ENCODE measurements around the gene FUT1.
"Not testable (repeated sequence)": the region's sequence is repeated elsewhere in the genome, so short reads cannot be mapped to it uniquely, and the experiment has no call there.

FUT1 gene

DNA sequence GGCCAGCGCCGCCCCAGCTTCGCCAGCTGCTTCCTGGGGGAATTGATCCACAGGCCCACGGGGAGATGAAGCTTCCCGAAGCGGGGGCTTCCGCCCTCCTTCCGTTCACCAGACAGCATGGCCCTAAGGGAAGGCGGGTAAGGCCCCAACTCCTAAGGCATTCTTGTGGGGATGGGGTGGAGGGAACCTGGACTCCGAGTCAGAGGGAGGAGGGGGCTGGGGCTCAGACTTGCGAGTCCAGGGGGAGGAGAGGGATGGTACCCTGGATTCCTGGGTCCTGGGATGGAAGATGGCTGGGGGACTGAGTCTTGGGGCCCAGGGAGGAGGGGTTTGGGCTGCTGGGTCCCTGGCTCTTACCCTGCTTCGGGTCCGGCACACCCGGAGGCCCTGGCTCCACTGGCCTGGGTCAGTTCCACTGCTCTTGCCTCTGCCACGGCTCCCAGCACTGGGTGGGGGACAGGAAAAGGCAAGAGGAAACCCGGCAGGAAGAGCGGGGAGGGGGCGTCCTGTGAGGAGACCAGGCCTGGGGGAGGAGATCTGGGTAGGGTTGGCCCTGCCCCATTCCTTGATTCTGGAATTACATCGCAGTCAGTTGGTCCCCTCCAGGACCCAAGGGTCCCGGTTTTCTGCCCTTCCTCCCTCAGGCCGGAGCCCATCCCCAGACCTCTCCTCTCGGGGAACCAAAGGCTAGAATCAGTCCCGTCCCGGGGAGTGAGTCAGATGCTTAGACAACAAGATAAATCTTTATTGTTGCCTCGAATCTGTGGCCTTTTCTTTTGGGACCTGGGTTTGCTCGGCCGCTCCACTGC lies 12.1 kb downstream of the FUT1 start, which contains the start of gene RASIP1:
Gene RASIP1 (minus strand): TSS at position 447 of the 809 bp plus-strand sequence. CDS start 328 bp downstream, at position 119.
- no peak for DNase-seq

DNA sequence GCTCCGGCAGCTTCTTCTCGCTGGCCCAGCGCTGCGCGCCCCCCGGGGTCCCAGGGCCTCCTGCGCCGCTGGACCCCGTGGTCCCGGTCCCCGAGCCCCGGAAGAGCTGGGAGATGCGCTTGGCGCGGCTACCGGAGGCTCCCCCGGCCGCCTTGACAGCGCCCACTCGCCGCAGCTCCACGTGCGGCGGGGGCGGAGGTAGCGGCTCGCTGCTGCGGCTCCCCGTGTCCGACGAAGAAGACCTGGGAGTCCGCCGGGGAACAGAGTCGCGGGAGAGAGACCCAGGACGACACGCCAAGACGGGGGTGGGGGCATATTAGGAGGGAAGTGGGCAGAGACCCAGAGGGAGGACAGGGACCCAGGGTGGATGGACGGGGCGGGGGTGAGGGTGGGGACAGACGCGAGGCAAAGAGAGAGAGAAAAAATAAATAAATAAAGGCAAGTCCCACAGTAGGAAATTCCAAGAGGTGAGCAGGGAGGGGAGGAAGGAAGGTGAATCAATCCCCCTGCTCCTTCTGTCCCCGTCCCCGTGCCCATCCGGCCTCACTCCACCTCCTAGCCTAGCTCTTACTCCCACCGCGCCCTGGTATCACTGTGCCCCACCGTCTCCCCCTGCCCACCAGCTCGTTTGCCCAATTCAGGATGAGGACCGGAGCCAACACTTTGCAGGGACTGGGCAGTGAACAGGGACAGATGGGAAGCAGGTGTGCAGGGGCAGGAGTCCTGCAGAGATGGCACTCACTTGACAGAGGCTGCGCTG lies 12.9 kb downstream of the FUT1 start:
- DNase-seq = no peak

DNA sequence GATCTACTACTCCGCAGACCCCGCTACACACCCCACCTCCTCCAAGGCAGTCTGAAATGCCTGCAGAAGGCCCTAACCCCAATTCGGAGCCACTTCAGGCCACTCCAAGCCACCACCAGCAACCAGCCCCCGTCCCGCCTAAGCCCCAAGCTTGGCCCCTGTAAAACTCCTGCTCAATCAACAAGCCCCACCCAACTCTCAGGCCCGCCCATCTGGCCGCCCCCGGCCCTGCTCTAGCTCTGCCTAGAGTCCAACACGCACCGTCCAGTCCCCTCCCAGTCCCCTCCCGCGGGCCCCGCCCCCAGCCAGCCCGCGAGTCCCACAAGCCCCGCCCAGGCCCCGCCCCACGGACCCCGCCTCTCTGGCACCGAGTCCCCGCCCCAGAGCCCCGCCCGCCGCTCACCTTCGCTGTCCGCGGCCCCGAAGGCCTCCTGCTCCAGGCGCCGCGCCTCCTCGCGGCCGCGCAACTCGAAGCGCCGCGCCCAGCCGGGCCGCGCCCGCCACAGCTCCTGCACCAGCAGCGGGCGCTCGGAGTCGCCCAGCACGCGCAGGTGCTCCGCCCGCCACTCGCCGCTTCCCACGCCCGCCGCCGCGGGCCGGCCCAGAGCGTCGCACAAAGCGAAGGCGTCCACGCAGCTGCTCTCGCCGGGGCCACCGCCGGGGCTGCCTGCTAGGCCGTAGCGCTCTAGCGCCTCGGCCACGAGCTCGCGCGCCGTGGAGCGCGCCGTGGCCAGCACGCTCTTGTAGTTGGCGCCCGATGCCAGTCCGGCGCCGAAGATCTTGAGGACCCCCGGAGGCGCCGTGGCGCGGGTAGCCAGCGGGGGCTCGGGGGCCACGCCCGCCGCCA lies 13.7 kb downstream of the FUT1 start:
- peak; percentile 51 for DNase-seq

DNA sequence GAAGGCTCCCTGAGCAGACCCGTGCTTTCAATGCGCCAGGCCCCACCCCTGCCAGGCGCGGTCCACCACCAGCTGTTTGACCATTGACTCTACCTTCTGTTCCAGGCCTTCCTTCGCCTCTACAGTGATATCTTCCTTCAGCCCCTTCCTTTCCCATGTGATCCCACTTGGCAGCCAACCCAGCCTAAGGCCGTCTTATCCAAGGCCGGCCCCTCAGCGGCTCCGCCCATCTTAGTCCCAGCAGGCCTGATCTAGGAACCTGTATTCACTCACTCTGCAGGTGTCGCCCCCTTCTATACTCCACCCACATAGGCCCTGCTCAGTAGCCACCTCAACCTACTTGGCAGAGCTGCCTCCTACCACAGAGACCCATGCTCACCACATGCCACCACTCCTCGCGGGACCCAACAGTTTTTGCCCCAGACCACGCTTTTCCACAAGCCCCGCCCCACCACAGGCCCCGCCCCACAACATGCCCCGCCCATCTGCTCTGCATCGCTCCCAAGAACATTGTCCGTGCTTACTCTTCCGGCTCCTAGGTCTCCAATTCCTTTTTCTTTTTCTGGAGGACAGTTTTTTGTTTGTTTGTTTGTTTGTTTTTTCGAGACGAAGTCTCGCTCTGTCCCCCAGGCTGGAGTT lies 15.0 kb downstream of the FUT1 start:
- no peak for DNase-seq

DNA sequence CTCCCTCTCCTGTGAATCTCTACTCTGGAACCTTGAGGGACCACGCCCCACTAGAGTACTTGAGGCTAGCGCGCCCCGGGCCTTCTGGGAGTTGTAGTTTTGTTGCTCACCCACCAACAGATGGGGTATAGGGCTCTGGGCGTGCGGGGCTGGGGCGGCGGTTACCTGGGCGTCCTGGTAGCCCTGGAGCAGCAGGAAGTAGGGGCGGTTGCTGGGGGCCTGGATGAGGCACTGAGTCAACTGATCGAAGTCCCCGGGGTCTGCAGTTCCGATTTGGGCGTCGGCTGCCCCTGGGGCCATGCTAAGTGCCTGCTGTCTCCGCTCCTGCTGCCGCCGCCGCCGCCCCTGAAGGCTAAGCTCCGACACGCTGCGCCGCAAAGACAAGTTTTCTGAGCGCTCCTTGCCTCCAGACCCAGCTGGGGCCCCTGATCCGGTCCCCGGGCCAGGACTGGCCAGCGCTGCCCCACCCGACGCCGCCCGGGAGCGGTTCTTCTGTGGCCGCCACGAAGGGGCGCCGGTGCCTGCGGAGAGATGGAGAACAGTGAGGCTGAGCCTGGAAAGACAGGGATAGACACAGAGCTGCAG lies 17.3 kb downstream of the FUT1 start:
- no peak for DNase-seq

DNA sequence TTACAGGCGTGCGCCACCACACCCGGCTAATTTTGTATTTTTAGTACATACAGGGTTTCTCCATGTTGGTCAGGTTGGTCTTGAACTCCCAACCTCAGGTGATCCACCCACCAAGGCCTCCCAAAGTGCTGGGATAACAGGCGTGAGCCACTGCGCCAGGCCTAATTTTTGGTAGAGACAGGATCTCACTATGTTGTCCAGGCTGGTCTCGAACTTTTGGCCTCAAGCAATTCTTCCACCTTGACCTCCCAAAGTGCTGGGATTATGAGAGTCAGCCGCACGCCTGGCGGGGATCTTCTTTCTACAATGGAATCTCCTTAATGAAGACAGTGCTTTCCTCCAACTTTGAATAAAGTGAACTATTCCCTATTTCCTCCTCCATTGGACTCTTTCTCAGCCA lies 17.8 kb downstream of the FUT1 start:
- DNase-seq = no peak

DNA sequence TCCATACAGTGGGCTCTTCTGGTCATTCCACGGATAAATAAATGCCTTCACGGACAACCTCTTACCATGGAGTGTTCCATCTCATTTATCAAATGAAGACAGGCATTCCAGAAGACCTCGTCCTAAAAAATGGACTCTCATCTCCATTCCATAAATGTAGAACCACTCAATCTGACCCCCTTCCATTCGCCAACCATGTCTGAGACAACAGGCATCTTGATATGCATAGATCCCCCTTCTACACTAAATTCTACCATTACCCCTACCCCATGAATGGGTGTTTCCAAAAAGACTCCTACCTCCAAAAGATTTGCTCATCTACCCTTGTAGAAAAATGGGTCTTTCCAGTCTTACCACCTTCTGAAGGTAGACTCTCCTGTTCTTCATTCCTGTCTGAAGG lies 21.0 kb downstream of the FUT1 start:
- DNase-seq = no peak

DNA sequence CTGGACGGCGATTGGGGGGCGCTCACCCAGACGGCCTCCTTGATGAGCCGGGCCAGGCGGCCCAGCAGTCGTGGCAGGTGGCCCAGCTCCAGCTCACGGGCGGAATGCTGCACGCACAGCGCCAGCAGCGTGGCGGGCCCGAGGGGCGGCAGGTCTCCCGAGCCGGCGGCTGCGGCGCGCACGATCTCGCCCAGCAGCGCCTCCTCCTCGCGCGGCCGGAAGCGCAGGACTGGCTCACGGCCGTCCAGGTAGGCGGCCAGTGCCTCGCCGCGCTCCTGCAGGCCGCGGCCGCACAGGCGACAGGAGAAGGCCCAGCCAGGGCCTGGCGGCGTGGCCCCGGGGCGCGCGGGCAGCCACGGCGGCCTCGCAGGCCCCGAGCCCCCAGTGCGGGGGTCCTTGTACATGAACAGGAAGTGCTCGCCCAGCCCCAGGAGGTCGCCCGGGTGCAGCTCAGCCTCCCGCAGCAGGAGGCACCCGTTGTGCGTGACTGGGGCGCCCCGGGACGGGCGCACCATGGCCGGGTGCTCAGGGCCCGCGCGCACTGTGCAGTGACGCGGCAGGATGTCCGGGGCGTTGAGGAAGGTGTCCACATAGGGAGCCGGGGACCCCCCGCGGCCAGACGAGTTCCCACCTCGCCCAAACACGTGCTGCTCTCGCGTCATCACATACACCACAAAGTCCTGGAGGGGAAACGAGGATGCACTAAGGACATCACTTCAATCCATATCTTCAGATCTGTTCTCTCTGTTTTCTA lies 23.4 kb downstream of the FUT1 start:
- DNase-seq = no peak

DNA sequence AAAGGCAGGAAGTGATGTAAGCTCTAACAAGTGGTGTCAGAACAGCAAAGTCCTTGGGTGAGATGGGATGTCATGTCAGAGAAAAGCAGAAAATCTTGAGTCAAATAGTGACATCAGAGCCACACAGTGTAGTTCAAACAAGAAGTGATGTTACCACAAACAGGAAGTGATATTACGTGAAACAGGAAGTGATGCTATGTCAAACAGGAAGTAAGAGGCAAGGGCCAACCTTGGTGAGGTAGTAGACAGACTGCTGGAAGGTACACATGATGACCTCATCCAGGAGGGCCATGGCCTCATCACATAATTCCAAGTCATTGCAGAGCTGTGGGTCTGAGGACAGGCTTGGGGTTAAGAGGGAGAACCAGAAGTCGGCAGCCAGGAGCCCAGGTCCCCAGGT lies 25.9 kb downstream of the FUT1 start:
- no peak for DNase-seq

DNA sequence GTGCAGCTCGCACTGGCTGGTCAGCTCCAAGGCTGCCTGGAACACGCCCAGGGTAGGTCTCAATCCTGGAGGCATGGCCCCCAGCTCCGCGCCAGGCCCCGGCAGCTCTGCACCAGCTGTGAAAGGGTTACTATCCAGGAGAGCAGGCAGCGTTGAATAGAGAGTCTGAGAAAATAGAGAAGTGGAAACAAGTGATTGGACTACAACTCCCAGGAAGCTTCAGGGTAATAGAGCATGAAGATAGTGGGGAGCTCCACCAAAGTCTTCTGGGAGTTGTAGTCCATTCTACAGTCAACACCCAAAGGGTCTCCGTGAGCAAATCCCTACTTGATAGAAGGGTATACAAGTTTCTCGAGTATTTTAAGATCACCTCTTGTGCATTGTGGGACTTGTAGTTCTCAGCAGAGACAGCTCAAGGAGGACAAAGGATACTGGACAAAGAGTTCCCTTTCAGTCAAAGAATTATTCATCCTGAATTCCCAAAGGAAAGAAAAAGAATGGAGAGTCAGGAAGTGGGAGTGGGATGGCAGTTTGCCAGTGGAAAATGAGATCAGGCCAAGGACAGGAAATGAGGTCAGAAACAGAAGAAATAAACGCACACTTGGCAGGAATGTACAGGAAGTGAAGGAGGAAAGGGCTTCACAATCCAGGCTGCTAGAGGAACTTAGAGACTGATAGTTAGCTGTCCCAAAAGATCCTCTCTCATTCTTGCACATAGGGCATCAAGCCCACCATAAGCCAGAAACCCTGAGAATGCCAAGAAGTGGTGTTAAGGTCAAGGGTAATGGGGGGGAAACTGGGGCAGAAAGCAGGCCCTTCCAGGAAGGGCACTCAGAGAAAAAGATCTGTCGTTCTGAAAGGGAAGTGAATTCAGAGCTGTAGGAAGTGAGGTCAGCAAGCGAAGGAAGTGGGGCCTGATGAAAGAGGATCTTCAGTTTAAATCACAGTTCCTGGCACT lies 27.4 kb downstream of the FUT1 start:
- no peak for DNase-seq

DNA sequence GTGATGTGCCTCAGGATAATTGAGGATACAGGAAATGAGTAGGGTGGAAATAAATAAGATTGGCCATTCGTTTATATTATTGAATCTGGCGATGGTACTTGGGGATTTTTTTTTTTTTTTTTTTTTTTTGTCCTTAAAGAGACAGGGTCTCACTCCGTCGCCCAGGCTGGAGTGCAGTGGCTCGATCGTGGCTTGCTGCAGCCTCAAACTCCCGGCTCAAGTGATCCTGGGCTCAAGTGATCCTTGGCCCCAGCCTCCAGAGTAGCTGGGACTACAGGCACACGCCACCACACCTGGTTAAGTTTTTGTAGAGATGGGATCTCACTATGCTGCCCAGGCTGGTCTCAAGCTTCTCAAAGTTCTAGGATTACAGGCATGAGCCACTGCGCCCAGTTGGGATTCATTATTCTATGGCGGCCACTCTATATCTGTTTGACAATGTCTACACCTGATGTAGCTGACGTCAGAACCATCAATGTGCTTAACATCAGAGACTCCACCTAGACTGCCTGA lies 30.2 kb downstream of the FUT1 start:
- DNase-seq = no peak

DNA sequence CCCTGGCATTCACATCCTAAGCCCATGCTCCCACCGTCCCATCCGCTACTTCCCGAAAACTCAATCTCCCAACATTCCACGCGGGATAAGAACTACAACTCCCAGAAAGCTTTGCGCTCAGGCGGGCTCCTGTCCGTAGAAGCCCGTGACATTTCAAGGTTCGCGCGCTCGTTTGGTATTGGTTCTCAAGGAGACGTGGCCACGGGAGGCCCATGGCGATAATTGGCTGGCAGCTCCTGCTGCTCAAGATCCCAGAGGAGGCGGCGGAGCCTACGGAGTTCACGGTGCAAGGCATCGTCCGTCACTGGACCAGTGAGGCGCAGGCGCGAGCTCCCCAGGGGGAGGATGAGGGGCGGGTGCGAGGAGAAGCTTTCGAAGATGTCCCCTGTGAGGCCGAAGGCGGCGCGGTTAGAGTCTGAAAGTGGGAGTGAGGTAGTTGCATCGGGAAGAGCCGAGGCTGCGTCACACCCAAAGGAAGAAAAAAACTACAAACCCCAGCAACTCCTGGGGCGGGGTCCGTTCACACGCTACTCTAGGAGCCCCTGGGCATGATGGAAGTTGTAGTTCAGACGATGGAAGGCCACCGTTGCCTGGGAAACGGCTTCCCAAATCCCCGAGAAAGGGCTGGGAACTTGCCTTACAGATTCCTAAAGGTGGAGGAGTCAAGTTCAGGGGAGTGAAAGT lies 31.7 kb downstream of the FUT1 start:
- peak; percentile 89 for DNase-seq

DNA sequence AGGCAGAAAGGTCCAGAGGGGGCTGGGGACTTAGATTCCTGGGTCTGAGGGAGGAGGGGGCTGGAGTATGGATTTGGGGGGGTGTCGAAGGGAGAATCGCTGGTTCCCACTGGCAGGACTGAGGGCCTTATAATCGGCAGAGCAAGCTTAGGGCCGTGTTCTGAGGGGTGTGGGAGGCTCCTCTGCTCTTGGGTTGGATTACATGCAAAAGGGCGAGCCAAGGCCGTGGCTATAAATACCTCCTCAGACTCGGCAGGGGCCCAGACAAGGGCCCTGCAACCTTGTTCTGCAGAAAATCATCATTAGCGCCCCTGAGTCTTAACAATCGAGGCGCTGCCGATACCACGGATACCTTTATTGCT lies 32.2 kb downstream of the FUT1 start:
- DNase-seq = no peak

DNA sequence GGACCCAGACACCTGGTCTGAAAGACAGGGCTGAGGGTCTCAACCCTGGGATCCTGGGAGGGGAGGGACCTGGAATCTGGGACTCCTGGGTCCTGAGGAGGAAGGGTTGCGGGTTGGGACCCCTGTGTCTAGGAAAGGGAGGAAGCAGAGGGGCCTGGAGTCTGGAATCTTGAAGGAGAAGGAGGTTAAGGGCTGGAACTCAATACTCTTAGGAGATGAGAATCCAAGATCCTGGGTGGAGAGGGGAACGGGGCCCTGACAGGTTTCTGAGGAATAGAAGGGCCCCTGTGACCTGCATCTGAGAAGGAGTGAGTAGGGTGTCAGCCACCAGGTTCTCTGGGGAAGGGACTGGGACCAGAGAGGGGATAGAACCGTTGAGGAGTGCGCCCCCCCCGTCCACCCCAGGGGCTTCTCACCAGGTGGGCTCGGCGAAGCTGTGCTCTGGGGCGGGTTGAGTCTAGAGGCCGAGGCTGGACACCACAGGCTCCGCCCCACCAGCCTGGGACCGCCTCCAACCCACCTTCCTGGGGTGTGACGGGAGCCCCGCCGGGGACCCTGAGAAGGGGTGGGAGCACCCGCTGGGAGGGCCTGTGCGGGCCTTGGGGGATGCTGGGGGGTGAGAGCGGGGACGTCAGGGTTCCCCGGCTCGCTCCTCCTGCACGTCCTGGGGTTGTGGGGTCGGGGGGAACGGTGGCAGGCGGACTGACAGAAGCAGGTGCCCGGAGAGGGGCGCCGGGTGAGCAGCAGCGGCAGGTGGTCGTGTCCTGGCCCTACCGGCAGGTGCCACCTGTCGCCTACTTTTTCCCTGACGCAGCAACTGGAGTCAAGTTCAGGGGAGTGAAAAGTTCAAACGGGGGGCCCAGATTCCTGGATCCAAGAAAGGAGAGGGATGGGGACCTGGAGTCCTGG lies 32.9 kb downstream of the FUT1 start, which contains the start of gene MAMSTR:
Gene MAMSTR (minus strand): TSS at position 463 of the 909 bp plus-strand sequence. CDS start 694 bp downstream, outside the sequence.
- no peak for DNase-seq

DNA sequence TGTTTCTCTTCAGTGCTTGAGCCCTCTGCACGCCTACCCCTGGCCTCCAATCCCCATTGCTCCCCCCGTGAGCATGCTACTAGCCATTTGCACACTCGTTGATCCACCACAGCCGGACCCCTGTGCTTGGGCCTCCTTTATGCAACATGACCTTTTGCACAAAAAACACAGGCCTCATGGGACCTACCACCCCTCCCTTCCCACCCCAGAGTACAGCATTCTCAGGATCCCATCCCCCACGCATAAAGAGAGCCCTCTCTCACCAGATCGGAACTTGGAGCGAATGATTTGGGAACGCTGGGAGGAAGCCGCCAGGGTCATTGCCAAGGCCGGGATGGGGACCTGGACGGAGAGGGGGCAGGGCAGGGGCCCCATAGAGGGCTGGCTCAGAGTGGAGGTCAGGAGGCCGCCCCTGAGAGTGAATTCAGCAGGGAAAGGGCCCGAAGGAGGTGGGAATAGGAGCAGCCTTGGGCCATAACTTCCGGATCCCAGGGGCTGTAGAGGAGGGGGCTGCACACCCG lies 33.7 kb downstream of the FUT1 start:
- no peak for DNase-seq

DNA sequence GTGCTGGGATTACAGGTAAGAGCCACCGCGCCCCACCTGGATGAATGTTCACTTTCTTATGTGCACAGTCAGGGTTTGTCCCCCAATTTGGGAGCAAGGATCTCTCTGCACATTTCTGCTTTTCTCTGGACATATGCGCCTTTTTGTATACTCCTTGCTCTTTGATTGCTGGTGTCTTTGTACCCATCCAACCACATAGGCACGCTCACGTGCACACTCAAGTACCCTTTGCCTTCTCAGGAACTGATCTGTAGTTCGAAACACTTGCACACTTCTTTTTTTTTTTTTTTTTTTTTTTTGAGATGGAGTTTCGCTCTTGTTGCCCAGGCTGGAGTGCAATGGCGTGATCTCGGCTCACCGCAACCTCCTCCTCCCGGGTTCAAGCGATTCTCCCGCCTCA lies 34.3 kb downstream of the FUT1 start:
- DNase-seq = not testable (repeated sequence)

DNA sequence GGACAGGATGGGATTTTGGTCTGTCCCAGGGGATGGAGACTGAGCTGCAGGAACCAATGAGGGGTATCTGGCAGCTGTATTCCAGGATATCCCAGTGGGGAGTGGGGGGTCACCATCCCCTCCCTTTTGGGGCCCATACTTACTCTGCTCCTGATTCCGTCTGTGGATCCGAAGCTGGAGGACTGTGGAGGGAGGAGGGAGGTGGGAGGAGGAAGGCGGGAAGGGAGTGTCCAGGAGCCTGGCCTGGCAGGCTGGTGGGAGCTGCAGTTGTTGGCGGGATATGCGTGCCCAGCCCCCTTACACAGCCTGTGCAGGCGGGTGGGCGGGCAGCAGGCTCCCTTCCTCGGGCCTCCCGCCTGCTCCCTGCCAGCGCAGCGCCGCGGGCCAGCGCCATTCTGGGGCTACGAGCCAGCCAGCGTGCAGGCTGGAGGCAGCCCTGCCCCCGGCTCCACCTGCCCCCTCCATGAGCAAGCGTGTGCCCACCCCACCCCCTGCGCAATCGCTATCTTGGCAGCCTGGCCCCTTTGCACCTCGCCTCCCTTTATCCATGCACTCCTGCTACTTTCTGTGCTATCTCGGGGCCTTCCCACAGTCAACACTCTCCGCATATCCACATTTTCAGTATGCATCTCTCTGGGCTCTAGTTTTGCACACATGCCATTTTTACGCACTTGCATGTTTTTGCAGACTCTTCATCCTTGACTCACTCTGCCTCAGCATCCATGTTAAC lies 35.7 kb downstream of the FUT1 start:
- DNase-seq = no peak
